ENCODE measurements around the gene VSX2.

DNA sequence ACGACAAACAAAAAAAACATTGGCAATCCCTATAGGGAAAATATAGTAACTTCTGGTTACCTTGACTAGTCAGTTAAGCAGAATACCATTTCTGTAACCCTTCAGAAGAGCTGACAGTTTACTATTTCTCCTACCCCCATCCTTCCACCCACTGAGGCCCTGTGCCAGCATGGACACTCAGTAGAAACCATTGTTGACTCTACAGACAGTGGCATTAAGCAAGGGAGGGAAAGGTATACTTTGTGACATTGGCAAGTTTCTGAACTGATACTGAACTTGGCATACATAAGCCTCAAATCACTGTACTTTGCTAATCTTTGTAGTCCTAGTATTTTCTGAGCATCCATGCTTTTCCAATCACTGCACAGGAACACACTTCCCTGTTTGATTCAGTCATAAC lies 33.4 kb upstream of the VSX2 start:
- TF ChIP-seq, protein P1, sequence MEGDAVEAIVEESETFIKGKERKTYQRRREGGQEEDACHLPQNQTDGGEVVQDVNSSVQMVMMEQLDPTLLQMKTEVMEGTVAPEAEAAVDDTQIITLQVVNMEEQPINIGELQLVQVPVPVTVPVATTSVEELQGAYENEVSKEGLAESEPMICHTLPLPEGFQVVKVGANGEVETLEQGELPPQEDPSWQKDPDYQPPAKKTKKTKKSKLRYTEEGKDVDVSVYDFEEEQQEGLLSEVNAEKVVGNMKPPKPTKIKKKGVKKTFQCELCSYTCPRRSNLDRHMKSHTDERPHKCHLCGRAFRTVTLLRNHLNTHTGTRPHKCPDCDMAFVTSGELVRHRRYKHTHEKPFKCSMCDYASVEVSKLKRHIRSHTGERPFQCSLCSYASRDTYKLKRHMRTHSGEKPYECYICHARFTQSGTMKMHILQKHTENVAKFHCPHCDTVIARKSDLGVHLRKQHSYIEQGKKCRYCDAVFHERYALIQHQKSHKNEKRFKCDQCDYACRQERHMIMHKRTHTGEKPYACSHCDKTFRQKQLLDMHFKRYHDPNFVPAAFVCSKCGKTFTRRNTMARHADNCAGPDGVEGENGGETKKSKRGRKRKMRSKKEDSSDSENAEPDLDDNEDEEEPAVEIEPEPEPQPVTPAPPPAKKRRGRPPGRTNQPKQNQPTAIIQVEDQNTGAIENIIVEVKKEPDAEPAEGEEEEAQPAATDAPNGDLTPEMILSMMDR (IDR thresholded peaks at IDR 0.05) = no peak
- no peak for TF ChIP-seq POLR2A (IDR thresholded peaks at IDR 0.05)

Data from body of pancreas (tissue), 4 donors.